Endothelial cell of umbilical vein (primary cell): ENCODE measurements around the gene GSN. TPM values are rescaled to one million over a fixed set of nuclear protein-coding genes. Genes with fewer than 3 reads are reported as not detected.

Experiments used
- BruUV-seq: library from RNA; stranded (reverse); fragments of 400-500 nt; replicated peaks from 2 replicates; lab custom pipeline; 2021; lab: Mats Ljungman, UMichigan
- CTCF ChIA-PET: fragments of 300-600, 350-600 bp; sonication (Branson Sonifier 250); formaldehyde crosslinking; loops from one replicate; lab custom pipeline; 2021; ENCODE audit warnings: antibody characterized with exemption, inconsistent platforms; lab: Charles Lee
- POLR2A ChIA-PET: fragments of 300-600, 350-600 bp; sonication (Branson Sonifier 250); formaldehyde crosslinking; loops from one replicate; lab custom pipeline; 2021; ENCODE audit warnings: antibody characterized with exemption, inconsistent platforms; lab: Charles Lee
- DNase-seq: peaks from one replicate; pipeline ENCODE4 v3.0.0-alpha.2; 2011; ENCODE audit warnings: low read depth, low spot score
- FAIRE-seq: peaks from 2 replicates; lab custom pipeline; 2011; peaks lifted over from hg19 to GRCh38; lab: Jason Lieb, UNC
- H2AFZ ChIP-seq: 2 replicates; pipeline ENCODE4 v1.6.0; 2012; ENCODE audit warnings: low read depth, low read length, control low read depth, inconsistent platforms
- H3K27ac ChIP-seq: 2 replicates; pipeline ENCODE4 v1.5.1; 2011; ENCODE audit warnings: low read depth, mild to moderate bottlenecking, control low read depth, low read length, moderate library complexity; ENCODE audit not compliant: insufficient read depth
- H3K27me3 ChIP-seq, 2 experiments: 2 replicates each; pipeline versions ENCODE4 v1.6.0 to v1.6.1; 2011; ENCODE audit warnings: low read length in 2 of 2, mixed read lengths in 1 of 2; ENCODE audit not compliant: control insufficient read depth in 2 of 2, insufficient read depth in 2 of 2
- H3K36me3 ChIP-seq, 2 experiments: 2 replicates in 1 of 2; 3 replicates in 1 of 2; pipeline ENCODE4 v1.5.1; 2011; ENCODE audit warnings: low read length in 2 of 2, mild to moderate bottlenecking in 1 of 2, moderate library complexity in 1 of 2; ENCODE audit not compliant: control insufficient read depth in 2 of 2, insufficient read depth in 2 of 2; ENCODE audit errors: extremely low read depth in 1 of 2
- H3K4me1 ChIP-seq: 3 replicates; pipeline ENCODE4 v1.5.1; 2011; ENCODE audit warnings: mild to moderate bottlenecking, low read length; ENCODE audit not compliant: control insufficient read depth, insufficient read depth; ENCODE audit errors: extremely low read depth
- H3K4me2 ChIP-seq: 2 replicates; pipeline ENCODE4 v1.6.1; 2011; ENCODE audit warnings: low read length, control low read depth, mixed read lengths; ENCODE audit not compliant: insufficient read depth
- H3K4me3 ChIP-seq, 3 experiments: fragments of 200-600 bp in 1 of 3; sonication (generic), shearing (Covaris generic) in 1 of 3; replicated peaks in 1 of 3; 2 replicates each; pipeline ENCODE4 v1.5.1; 2011 to 2016; ENCODE audit warnings: control low read depth in 3 of 3, low read length in 3 of 3, mild to moderate bottlenecking in 2 of 3, inconsistent platforms in 1 of 3, low read depth in 1 of 3, moderate library complexity in 1 of 3; ENCODE audit not compliant: insufficient read depth in 1 of 3
- H3K79me2 ChIP-seq: 2 replicates; pipeline ENCODE4 v1.6.0; 2012; ENCODE audit warnings: low read length, inconsistent platforms; ENCODE audit not compliant: control insufficient read depth, insufficient read depth
- H3K9ac ChIP-seq: replicated peaks from 2 replicates; pipeline ENCODE3; 2011; ENCODE audit warnings: low read length, control low read depth; ENCODE audit not compliant: insufficient read depth; ENCODE audit errors: extremely low read depth
- H3K9me1 ChIP-seq: replicated peaks from 3 replicates; pipeline ENCODE4 v1.6.0; 2011; ENCODE audit warnings: mild to moderate bottlenecking, low read length; ENCODE audit not compliant: control insufficient read depth, insufficient read depth; ENCODE audit errors: extremely low read depth
- H3K9me3 ChIP-seq: replicated peaks from 2 replicates; pipeline ENCODE4 v1.5.1; 2012; ENCODE audit warnings: low read length, inconsistent platforms; ENCODE audit not compliant: control insufficient read depth, insufficient read depth
- H4K20me1 ChIP-seq: replicated peaks from 2 replicates; pipeline ENCODE3; 2011; ENCODE audit warnings: mild to moderate bottlenecking, low read length; ENCODE audit not compliant: control insufficient read depth, insufficient read depth; ENCODE audit errors: extremely low read depth
- EZH2 ChIP-seq: IDR thresholded peaks from 2 replicates; pipeline ENCODE4 v1.6.1; 2012; ENCODE audit warnings: borderline replicate concordance, low read depth, mild to moderate bottlenecking, moderate library complexity, low read length, inconsistent platforms; ENCODE audit not compliant: severe bottlenecking
- FOS ChIP-seq: IDR thresholded peaks from 2 replicates; pipeline ENCODE4 v1.6.1; 2011; ENCODE audit warnings: mild to moderate bottlenecking, low read length, moderate library complexity, borderline replicate concordance; ENCODE audit not compliant: insufficient read depth
- GATA2 ChIP-seq: IDR thresholded peaks from 2 replicates; pipeline ENCODE4 v1.7.0; 2011; ENCODE audit warnings: low read depth, mild to moderate bottlenecking, moderate library complexity, mixed read lengths, low read length; ENCODE audit not compliant: insufficient read length, insufficient read depth
- JUN ChIP-seq: IDR thresholded peaks from 2 replicates; pipeline ENCODE4 v1.6.1; 2011; ENCODE audit warnings: borderline replicate concordance, low read depth; ENCODE audit not compliant: insufficient read length, insufficient read depth
- MYC ChIP-seq: IDR thresholded peaks from one replicate; pipeline ENCODE4 v1.6.1; 2011; ENCODE audit warnings: mild to moderate bottlenecking, low read depth, low read length
- POLR2A ChIP-seq: IDR thresholded peaks from 2 replicates; pipeline ENCODE4 v1.6.1; 2012; ENCODE audit warnings: low read depth, mild to moderate bottlenecking, control low read depth, low read length
- POLR2AphosphoS5 ChIP-seq: IDR thresholded peaks from 2 replicates; pipeline ENCODE4 v1.6.1; 2012; ENCODE audit warnings: low read depth, mild to moderate bottlenecking, control low read depth, low read length, moderate library complexity; ENCODE audit not compliant: insufficient read depth
- dilution Hi-C: fragments of 300-500 bp; cut with MboI; formaldehyde crosslinking; loops from one replicate; pipeline ENCODE4 v1.15.0; 2019; ENCODE audit warnings: low sequenced_read_pairs; ENCODE audit not compliant: extremely low pct_ligation_motif_present
- intact Hi-C: fragments of 100-400 bp; cut with micrococcal nuclease; formaldehyde crosslinking; loops from one replicate; pipeline ENCODE4 v1.10.0; 2022
- polyA plus RNA-seq, 4 experiments: library from polyadenylated mRNA; depleted of rRNA in 3 of 4; stranded (reverse) in 3 of 4; unstranded in 1 of 4; fragments of >200 nt; gene quantifications; 2 replicates each; pipeline versions ENCODE4 v1.2.1 to v1.2.3, GENCODE V29; 2011 to 2012; ENCODE audit warnings: missing spikeins in 1 of 4
- total RNA-seq: library from RNA; stranded (reverse); gene quantifications from 2 replicates; pipeline ENCODE4 v1.2.3, GENCODE V29; 2021
- TF ChIP-seq, protein P1 (sequence below), 2 donors: IDR thresholded peaks; 1 replicate in 1 of 2; 2 replicates in 1 of 2; pipeline ENCODE4 v1.5.1; 2011; ENCODE audit warnings: low read length in 2 of 2, mild to moderate bottlenecking in 2 of 2, moderate library complexity in 2 of 2, control low read depth in 1 of 2, inconsistent platforms in 1 of 2, low read depth in 1 of 2; ENCODE audit not compliant: insufficient read depth in 1 of 2; ENCODE audit errors: extremely low read depth in 1 of 2
- TF ChIP-seq, protein P2 (sequence below): IDR thresholded peaks from 2 replicates; pipeline ENCODE4 v1.6.1; 2011; ENCODE audit not compliant: insufficient read depth, insufficient read length

GSN gene
- total and polyA plus RNA-seq, 2 donors (not counting 3 experiments of a cell fraction or from before 2014, with no cell fraction given): 130 to 232 TPM

DNA sequence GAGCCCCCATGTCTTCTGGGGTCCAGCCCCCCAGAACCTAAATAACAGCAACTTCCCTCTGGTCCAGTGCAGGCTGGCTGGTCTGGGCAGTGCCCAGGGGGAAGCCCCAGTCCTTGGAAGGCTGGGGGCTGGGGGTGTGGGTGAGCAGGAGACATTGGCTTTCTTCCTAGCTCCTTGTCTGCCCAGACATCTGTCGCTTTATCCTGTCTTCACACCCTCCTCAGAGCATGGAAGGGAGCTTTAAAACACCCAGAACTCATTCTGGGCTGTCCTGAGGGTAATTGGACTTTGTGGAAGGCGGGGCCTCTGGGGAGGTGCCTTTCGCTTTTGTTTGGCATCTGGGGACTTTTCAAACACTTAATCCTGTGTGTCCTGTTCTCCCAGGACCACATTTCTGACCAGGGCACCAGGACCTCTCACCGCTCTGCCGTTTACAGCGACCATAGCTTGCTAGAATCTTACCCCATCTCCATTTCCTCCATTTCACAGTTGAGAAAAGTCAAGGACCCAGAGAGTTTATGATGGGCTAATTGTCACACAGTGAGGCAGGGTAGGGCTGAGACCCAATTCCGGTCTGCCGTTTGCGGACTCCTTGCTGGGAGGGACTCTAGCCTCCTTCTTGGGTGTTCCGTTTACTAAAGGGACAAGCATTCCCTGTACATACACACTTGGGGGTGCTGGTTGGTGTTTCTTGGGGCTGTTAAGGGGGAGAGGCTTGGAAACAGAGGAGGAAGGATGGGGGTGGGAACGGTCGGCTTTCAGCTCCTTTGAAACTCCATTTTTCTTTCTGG, 1.1 kb downstream of the GSN start:
- TF ChIP-seq POLR2AphosphoS5 (no peak), GATA2 (no peak), MYC (no peak), FOS (no peak), EZH2 (no peak), POLR2A (no peak), JUN (no peak)
- TF ChIP-seq, protein P1, sequence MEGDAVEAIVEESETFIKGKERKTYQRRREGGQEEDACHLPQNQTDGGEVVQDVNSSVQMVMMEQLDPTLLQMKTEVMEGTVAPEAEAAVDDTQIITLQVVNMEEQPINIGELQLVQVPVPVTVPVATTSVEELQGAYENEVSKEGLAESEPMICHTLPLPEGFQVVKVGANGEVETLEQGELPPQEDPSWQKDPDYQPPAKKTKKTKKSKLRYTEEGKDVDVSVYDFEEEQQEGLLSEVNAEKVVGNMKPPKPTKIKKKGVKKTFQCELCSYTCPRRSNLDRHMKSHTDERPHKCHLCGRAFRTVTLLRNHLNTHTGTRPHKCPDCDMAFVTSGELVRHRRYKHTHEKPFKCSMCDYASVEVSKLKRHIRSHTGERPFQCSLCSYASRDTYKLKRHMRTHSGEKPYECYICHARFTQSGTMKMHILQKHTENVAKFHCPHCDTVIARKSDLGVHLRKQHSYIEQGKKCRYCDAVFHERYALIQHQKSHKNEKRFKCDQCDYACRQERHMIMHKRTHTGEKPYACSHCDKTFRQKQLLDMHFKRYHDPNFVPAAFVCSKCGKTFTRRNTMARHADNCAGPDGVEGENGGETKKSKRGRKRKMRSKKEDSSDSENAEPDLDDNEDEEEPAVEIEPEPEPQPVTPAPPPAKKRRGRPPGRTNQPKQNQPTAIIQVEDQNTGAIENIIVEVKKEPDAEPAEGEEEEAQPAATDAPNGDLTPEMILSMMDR (IDR thresholded peaks at IDR 0.05; ENCODE audit: extremely low read depth in 1 of 2, insufficient read depth in 1 of 2, low read depth in 1 of 2, low read length in 2 of 2): no peak
- TF ChIP-seq, protein P2, sequence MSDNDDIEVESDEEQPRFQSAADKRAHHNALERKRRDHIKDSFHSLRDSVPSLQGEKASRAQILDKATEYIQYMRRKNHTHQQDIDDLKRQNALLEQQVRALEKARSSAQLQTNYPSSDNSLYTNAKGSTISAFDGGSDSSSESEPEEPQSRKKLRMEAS: no peak
- FAIRE-seq (peak; percentile 50), DNase-seq (peak; percentile 38)
- ChIA-PET POLR2A (interaction anchor here (2.3 to 2.6 kb wide), 2 partner anchors 9 to 16 kb away, joined by 9 to 12 read pairs; no protein-coding TSS in a partner anchor), CTCF (interaction anchor here (0.6 to 4.4 kb wide), 23 partner anchors 9 to 148 kb away, joined by 3 to 68 read pairs (median 5); partner anchors contain the start of gene RAB14)
- no peaks in the 10 kb centered on the region for H3K36me3 ChIP-seq
- H3K9ac ChIP-seq: peak overlapping the region; percentile 23
- BruUV-seq: TSS peak; percentile 18
- no peaks in the 10 kb centered on the region for H3K9me1 ChIP-seq
- H3K4me3 ChIP-seq: peak overlapping the region; percentile 51 to 86 (median 81)
- peak overlapping the region; percentile 44 for H3K4me2 ChIP-seq
- H2AFZ ChIP-seq: peak overlapping the region; percentile 63
- H3K79me2 ChIP-seq: no peaks in the 10 kb centered on the region
- no peak overlapping the region for H3K27ac ChIP-seq
- dilution Hi-C loops (no loop called here), intact Hi-C loops (loop anchor here (1.0 kb wide), 2 partner anchors 9 to 18 kb away; no protein-coding TSS in a partner anchor)
- peaks cover 16% of the 10 kb centered on the region for H3K4me1 ChIP-seq
- no peaks in the 10 kb centered on the region for H4K20me1 ChIP-seq
- H3K9me3 ChIP-seq: no peaks in the 10 kb centered on the region
- H3K27me3 ChIP-seq: peaks cover 0 to 2% of the 10 kb centered on the region in 2 experiments
